Neural crest cell (in vitro differentiated cells): Measurements from ENCODE around the gene ATP12A. TPM values are rescaled to one million over a fixed set of nuclear protein-coding genes. Genes with fewer than 3 reads are reported as not detected.
"Not testable (repeated sequence)": the region's sequence is repeated elsewhere in the genome, so short reads cannot be mapped to it uniquely, and the experiment has no call there.

Experiments
- DNase-seq: peaks from one replicate; pipeline ENCODE4 v3.0.0; 2021; ENCODE audit warnings: low read depth, mixed read lengths, low spot score
- H3K27ac Mint-ChIP-seq: one replicate; pipeline ENCODE4 v1.8.0; 2021; ENCODE audit warnings: mild to moderate bottlenecking, mixed read lengths; ENCODE audit not compliant: unreplicated experiment
- H3K27me3 Mint-ChIP-seq: 2 replicates; pipeline ENCODE4 v1.8.0; 2021; ENCODE audit warnings: low read depth, mild to moderate bottlenecking, mixed read lengths
- H3K36me3 Mint-ChIP-seq: 2 replicates; pipeline ENCODE4 v1.8.0; 2021; ENCODE audit warnings: low read depth, mild to moderate bottlenecking, mixed read lengths
- H3K4me1 Mint-ChIP-seq: 2 replicates; pipeline ENCODE4 v1.8.0; 2021; ENCODE audit warnings: mixed read lengths
- H3K4me3 Mint-ChIP-seq: one replicate; pipeline ENCODE4 v1.8.0; 2021; ENCODE audit warnings: mild to moderate bottlenecking, mixed read lengths
- H3K9me3 Mint-ChIP-seq: 2 replicates; pipeline ENCODE4 v1.8.0; 2021; ENCODE audit warnings: mixed read lengths
- total RNA-seq: library from RNA; stranded (reverse); gene quantifications from 2 replicates; pipeline ENCODE4 v1.2.1, GENCODE V29; 2021
- TF ChIP-seq, protein P1 (sequence below): fragments of 200-600 bp; sonication (generic); conservative IDR thresholded peaks from 2 replicates; pipeline ENCODE4 v1.5.0; 2021; ENCODE audit warnings: antibody characterized with exemption, mild to moderate bottlenecking

The ATP12A gene
- total RNA-seq, 1 donor from 2014 or later: 0.12 TPM

- Mint-ChIP-seq H3K9me3 (peaks cover 4% of the 10 kb centered on the region), H3K36me3 (no peaks in the 10 kb centered on the region), H3K27ac (no peak overlapping the region), H3K27me3 (no peaks in the 10 kb centered on the region), H3K4me1 (no peaks in the 10 kb centered on the region), H3K4me3 (no peak overlapping the region)
- TF ChIP-seq, protein P1, sequence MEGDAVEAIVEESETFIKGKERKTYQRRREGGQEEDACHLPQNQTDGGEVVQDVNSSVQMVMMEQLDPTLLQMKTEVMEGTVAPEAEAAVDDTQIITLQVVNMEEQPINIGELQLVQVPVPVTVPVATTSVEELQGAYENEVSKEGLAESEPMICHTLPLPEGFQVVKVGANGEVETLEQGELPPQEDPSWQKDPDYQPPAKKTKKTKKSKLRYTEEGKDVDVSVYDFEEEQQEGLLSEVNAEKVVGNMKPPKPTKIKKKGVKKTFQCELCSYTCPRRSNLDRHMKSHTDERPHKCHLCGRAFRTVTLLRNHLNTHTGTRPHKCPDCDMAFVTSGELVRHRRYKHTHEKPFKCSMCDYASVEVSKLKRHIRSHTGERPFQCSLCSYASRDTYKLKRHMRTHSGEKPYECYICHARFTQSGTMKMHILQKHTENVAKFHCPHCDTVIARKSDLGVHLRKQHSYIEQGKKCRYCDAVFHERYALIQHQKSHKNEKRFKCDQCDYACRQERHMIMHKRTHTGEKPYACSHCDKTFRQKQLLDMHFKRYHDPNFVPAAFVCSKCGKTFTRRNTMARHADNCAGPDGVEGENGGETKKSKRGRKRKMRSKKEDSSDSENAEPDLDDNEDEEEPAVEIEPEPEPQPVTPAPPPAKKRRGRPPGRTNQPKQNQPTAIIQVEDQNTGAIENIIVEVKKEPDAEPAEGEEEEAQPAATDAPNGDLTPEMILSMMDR: peak; percentile 86
- peak; percentile 54 for DNase-seq
These were observed 47.8 kb downstream of the ATP12A start for GRCh38 chr13:24727731-24728601.

DNA sequence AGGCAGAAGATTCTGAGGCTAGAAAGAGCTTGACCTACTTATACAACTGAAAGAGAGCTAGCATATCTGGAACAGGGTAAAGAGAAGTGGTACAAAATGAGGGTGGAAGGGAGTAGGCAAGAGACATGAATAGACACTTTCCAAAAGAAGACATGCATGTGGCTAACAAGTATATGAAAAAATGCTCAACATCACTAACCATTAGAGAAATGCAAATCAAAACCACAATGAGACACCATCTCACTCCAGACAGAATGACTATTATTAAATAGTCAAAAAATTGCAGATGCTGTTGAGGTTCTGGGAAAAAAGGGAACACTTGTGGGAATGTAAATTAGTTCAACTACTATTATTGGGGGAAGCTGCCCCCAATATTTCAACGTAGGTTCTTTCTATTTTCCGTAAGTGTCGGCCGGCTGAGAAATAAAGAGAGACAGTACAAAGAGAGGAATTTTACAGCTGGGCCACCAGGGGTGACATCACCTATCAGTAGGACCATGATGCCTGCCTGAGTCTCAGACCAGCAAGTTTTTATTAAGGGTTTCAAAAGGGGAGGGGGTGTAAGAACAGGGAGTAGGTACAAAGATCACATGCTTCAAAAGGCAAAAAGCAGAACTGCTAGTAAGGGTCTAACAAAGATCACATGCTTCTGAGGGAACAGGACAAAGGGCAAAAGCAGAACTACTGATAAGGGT is 50.8 kb downstream of the ATP12A start:
- not testable (repeated sequence) for H3K36me3 Mint-ChIP-seq, DNase-seq, H3K27ac Mint-ChIP-seq, H3K27me3 Mint-ChIP-seq, H3K4me1 Mint-ChIP-seq, H3K9me3 Mint-ChIP-seq, H3K4me3 Mint-ChIP-seq

DNA sequence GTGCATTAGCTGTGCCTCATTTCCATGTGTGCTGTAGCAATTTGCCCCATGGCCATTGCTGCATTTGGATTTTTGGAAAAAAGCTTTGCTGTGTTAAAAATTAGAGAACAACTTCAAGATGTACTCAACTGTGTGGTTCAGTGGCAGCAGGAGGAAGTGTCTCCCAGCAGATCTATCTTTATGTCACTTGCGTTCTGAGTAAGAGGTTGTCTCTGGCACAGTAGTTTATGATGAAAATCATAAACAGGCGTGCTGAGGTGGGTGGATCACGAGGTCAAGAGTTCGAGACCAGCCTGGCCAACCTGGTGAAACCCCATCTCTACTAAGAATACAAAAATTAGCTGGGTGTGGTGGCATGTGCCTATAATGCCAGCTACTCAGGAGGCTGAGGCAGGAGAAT is 54.7 kb downstream of the ATP12A start:
- Mint-ChIP-seq H3K9me3 (peaks cover 4% of the 10 kb centered on the region), H3K27ac (no peak overlapping the region), H3K4me1 (no peaks in the 10 kb centered on the region), H3K36me3 (no peaks in the 10 kb centered on the region), H3K4me3 (no peak overlapping the region), H3K27me3 (no peaks in the 10 kb centered on the region)
- TF ChIP-seq, protein P1: no peak
- no peak for DNase-seq

DNA sequence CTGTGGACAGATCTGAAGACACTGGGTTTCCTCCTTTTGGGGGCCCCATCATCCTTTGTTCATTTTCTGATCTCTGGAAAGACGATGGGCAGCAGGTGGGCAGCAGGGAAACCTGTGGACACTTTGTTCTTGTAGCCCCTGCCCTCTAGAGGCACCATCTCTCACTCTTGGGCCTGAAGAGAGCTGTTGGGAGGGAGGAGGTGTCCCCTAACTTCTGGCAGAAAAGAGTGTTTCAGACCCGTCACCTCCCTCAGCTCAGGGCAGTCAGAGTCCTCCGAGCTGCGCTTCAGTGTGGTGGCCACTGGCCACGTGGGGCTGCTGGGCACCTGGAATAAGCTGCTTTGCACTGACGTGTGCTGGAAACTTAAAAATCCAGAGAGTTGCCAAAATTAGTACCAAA is 56.8 kb downstream of the ATP12A start:
- H3K9me3 Mint-ChIP-seq: no peaks in the 10 kb centered on the region
- no peak overlapping the region for H3K4me3 Mint-ChIP-seq
- H3K27me3 Mint-ChIP-seq: no peaks in the 10 kb centered on the region
- H3K36me3 Mint-ChIP-seq: no peaks in the 10 kb centered on the region
- no peak for DNase-seq
- TF ChIP-seq, protein P1: no peak
- no peaks in the 10 kb centered on the region for H3K4me1 Mint-ChIP-seq
- no peak overlapping the region for H3K27ac Mint-ChIP-seq

- H3K27me3 Mint-ChIP-seq: peaks cover 9% of the 10 kb centered on the region
- no peak for DNase-seq
- TF ChIP-seq, protein P1: no peak
- no peaks in the 10 kb centered on the region for H3K36me3 Mint-ChIP-seq
- H3K4me1 Mint-ChIP-seq: no peaks in the 10 kb centered on the region
- H3K4me3 Mint-ChIP-seq: no peak overlapping the region
- H3K27ac Mint-ChIP-seq: no peak overlapping the region
- no peaks in the 10 kb centered on the region for H3K9me3 Mint-ChIP-seq
These were observed 58.2 kb downstream of the ATP12A start for GRCh38 chr13:24738366-24738847.
